ENCODE results near the gene SMS. TPM values are rescaled to one million over a fixed set of nuclear protein-coding genes. Genes with fewer than 3 reads are reported as not detected.

SMS gene
- total and polyA plus RNA-seq, 8 donors: 9.6 to 75.8 (median 46.3) TPM

- intact Hi-C loops (cut with DNase I; ENCODE audit: low total_unique reads): no loop called here
- H3K27ac ChIP-seq: peak overlapping the region in 1 of 5 donors; percentile 39
- 65 to 75% (median 70%) methylated on average over 11 of the region's 11 CpGs for WGBS, 5 donors
These were observed 8.1 kb upstream of the SMS start for GRCh38 chrX:21932292-21933002.

GRCh38 chrX:21933077-21933476 lies 7.4 kb upstream of the SMS start:
- TF ChIP-seq EP300 (IDR thresholded peaks at IDR 0.05) (no peak), CTCF (IDR thresholded peaks at IDR 0.05) (no peak), POLR2A (IDR thresholded peaks at IDR 0.05) (no peak), POLR2AphosphoS5 (IDR thresholded peaks at IDR 0.05) (no peak)
- Histone ChIP-seq H3K9me3 (no peaks in the 10 kb centered on the region), H3K27ac (no peak overlapping the region), H3K27me3 (no peaks in the 10 kb centered on the region), H3K4me1 (no peaks in the 10 kb centered on the region), H3K4me3 (no peak overlapping the region), H3K36me3 (no peaks in the 10 kb centered on the region)
- DNase-seq: no peak
- intact Hi-C loops (cut with DNase I; ENCODE audit: low total_unique reads): no loop called here
- WGBS, 5 donors: 68 to 90% (median 82%) methylated on average over 3 to 7 of the region's 7 CpGs

More at GRCh38 chrX:21932292-21933002, 8.1 kb upstream of the SMS start:
- H3K9me3 ChIP-seq: no peaks in the 10 kb centered on the region
- no peak overlapping the region for H3K4me3 ChIP-seq
- H3K36me3 ChIP-seq: no peaks in the 10 kb centered on the region
- TF ChIP-seq POLR2A (IDR thresholded peaks at IDR 0.05) (no peak), EP300 (IDR thresholded peaks at IDR 0.05) (no peak), POLR2AphosphoS5 (IDR thresholded peaks at IDR 0.05) (peak in 1 of 3 donors; percentile 29), CTCF (IDR thresholded peaks at IDR 0.05) (no peak)
- no peaks in the 10 kb centered on the region for H3K4me1 ChIP-seq
- H3K27me3 ChIP-seq: no peaks in the 10 kb centered on the region
- no peak for DNase-seq

GRCh38 chrX:21934414-21934813 lies 6.1 kb upstream of the SMS start:
- H3K27me3 ChIP-seq: no peaks in the 10 kb centered on the region
- DNase-seq: no peak
- TF ChIP-seq EP300 (IDR thresholded peaks at IDR 0.05) (no peak), POLR2A (IDR thresholded peaks at IDR 0.05) (no peak), CTCF (IDR thresholded peaks at IDR 0.05) (no peak), POLR2AphosphoS5 (IDR thresholded peaks at IDR 0.05) (no peak)
- H3K27ac ChIP-seq: no peak overlapping the region
- no peaks in the 10 kb centered on the region for H3K36me3 ChIP-seq
- H3K4me3 ChIP-seq: no peak overlapping the region
- no peaks in the 10 kb centered on the region for H3K4me1 ChIP-seq
- WGBS, 5 donors: 76 to 94% (median 87%) methylated on average over 3 of the region's 3 CpGs
- H3K9me3 ChIP-seq: no peaks in the 10 kb centered on the region
- intact Hi-C loops (cut with DNase I; ENCODE audit: low total_unique reads): no loop called here

- Histone ChIP-seq H3K4me1 (peaks cover 0 to 5% (median 2%) of the 10 kb centered on the region in 4 donors), H3K27ac (peak overlapping the region in 4 of 5 donors; percentile 75 to 90 (median 84)), H3K9me3 (no peaks in the 10 kb centered on the region), H3K27me3 (no peaks in the 10 kb centered on the region), H3K36me3 (no peaks in the 10 kb centered on the region), H3K4me3 (peak overlapping the region; percentile 58 to 65 (median 60))
- no peak for DNase-seq
- no peak for TF ChIP-seq POLR2A (IDR thresholded peaks at IDR 0.05)
- no peak for TF ChIP-seq CTCF (IDR thresholded peaks at IDR 0.05)
- 48 to 64% (median 59%) methylated on average over 10 of the region's 10 CpGs for WGBS, 5 donors
- intact Hi-C loops (cut with DNase I; ENCODE audit: low total_unique reads): no loop called here
These were observed 603 bp upstream of the SMS start for GRCh38 chrX:21939906-21940305.

All from stomach (tissue), 9 donors.